ENCODE data around the gene YTHDF1. TPM values are rescaled to one million over a fixed set of nuclear protein-coding genes. Genes with fewer than 3 reads are reported as not detected.

YTHDF1 gene
- 10 to 100 TPM; 21.8 to 31.8 TPM for total RNA-seq

DNA sequence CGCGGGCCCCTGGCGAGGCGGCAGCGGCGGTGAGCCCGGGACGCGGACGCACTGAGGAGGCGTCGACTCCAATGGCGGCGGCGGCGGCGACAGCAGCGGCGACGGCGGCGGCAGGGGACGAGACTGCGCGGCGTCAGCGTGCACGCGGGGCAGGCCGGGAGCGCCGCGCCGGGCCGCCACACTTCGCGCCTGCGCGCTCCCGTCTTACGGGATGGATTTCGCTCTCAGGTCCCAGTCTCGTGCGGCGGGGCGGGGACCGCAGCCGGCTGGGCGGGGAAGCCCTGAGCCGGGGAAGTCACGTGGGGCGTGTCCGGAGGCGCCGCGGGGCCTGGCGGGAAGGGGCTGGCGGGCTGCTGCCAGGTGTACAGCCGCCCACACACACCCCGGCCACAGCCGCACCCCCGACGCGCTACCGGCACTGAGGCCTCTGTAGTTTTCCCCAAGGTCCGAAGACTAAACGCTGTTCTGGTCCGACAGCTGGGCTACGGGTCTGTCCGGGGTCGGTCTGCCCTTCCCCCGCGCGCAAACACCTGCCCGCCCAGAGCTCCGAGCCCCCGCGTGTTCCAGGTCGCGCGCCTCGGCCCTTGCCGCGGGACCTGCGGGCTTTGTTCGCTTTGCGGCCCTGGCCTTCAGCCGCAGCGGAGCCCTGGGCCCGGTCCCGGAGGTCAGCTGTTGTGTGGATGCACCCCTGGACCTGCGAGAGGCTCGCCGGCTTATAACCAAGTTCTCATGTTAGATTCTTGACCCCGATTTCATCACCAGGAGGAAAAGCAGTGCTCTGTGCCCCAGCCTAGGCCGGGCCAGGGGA lies at the start of gene YTHDF1:
Gene YTHDF1 (minus strand): TSS at position 91 of the 808 bp plus-strand sequence. CDS start 239 bp downstream, outside the sequence.
- H3K4me1 ChIP-seq (ENCODE audit: control insufficient read depth in 1 of 2, low read depth in 2 of 2): peaks cover 14 to 38% of the 10 kb centered on the region in 2 donors
- no peaks in the 10 kb centered on the region for H3K27me3 ChIP-seq (replicated peaks; ENCODE audit: insufficient read depth)
- ATAC-seq (ENCODE audit: insufficient number of reproducible peaks, low FRiP score, low read depth) (peak; percentile 94), DNase-seq (ENCODE audit: low spot score) (peak; percentile 75)
- peak within 1 kb of the TSS; percentile 79 for H3K4me3 ChIP-seq
- H3K27ac ChIP-seq: peak within 1 kb of the TSS; percentile 54 to 57
- TF ChIP-seq CTCF (IDR thresholded peaks at IDR 0.05): no peak
- H3K9me3 ChIP-seq: no peaks in the 10 kb centered on the region
- H3K36me3 ChIP-seq: peaks cover 17% of the 10 kb centered on the region

DNA sequence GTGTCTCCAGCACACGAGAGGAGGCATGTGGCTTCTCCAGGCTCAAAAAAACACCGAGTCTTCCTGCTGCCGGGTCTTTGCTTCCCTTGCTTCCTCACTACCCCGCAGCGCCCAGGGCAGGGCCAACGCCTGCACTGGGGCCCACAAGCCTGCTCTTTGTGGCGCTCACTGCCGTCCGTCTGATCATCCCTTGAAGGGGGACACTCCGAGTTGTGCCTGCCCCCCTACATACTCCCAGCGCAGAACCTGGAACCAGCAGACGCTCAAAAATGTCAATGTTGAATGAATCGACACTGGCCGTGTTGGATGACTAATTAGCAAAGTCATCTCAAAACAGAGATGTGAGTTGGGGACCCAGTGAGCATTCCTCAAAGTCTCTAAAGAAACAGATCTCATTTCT lies 48.6 kb upstream of the YTHDF1 start:
- TF ChIP-seq CTCF (IDR thresholded peaks at IDR 0.05): no peak
- H3K4me1 ChIP-seq (ENCODE audit: control insufficient read depth in 1 of 2, low read depth in 2 of 2): no peaks in the 10 kb centered on the region
- no peak overlapping the region for H3K4me3 ChIP-seq
- no peaks in the 10 kb centered on the region for H3K27me3 ChIP-seq (replicated peaks; ENCODE audit: insufficient read depth)
- ATAC-seq (ENCODE audit: insufficient number of reproducible peaks, low FRiP score, low read depth) (no peak), DNase-seq (ENCODE audit: low spot score) (no peak)
- H3K27ac ChIP-seq: no peak overlapping the region
- no peaks in the 10 kb centered on the region for H3K9me3 ChIP-seq
- H3K36me3 ChIP-seq: no peaks in the 10 kb centered on the region

GRCh38 chr20:63264000-63264399 lies 48.1 kb upstream of the YTHDF1 start:
- Histone ChIP-seq H3K4me1 (ENCODE audit: control insufficient read depth in 1 of 2, low read depth in 2 of 2) (no peaks in the 10 kb centered on the region), H3K36me3 (no peaks in the 10 kb centered on the region), H3K9me3 (no peaks in the 10 kb centered on the region), H3K27me3 (replicated peaks; ENCODE audit: insufficient read depth) (no peaks in the 10 kb centered on the region), H3K27ac (no peak overlapping the region), H3K4me3 (no peak overlapping the region)
- TF ChIP-seq CTCF (IDR thresholded peaks at IDR 0.05): no peak
- no peak for DNase-seq (ENCODE audit: low spot score)
- ATAC-seq (ENCODE audit: insufficient number of reproducible peaks, low FRiP score, low read depth): no peak

DNA sequence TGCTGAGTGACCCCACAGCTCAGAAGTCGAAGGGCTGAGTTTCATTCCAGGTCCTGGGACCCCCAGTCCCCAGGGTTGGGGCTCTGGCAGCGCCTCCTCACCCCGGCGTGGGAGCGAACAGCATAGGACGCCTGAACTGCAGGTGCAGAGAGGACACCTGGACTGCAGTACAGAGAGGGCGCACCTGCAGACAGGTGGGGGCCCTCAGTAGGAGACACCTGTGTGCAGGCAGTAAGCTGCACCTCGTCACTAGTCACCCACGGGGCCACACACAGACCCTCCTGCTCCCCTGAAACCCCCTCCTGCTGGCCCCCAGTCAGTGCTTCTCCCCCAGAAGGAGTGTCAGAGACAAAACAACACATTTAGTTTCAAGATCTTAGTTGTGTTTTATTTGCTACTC lies 46.9 kb upstream of the YTHDF1 start:
- ATAC-seq (ENCODE audit: insufficient number of reproducible peaks, low FRiP score, low read depth) (no peak), DNase-seq (ENCODE audit: low spot score) (no peak)
- Histone ChIP-seq H3K36me3 (no peaks in the 10 kb centered on the region), H3K9me3 (no peaks in the 10 kb centered on the region), H3K4me1 (ENCODE audit: control insufficient read depth in 1 of 2, low read depth in 2 of 2) (no peaks in the 10 kb centered on the region), H3K27ac (no peak overlapping the region), H3K4me3 (no peak overlapping the region), H3K27me3 (replicated peaks; ENCODE audit: insufficient read depth) (no peaks in the 10 kb centered on the region)
- no peak for TF ChIP-seq CTCF (IDR thresholded peaks at IDR 0.05)

GRCh38 chr20:63261795-63262528 lies 46.0 kb upstream of the YTHDF1 start:
- Histone ChIP-seq H3K36me3 (no peaks in the 10 kb centered on the region), H3K4me1 (ENCODE audit: control insufficient read depth in 1 of 2, low read depth in 2 of 2) (no peaks in the 10 kb centered on the region), H3K27ac (no peak overlapping the region), H3K9me3 (no peaks in the 10 kb centered on the region), H3K4me3 (no peak overlapping the region), H3K27me3 (replicated peaks; ENCODE audit: insufficient read depth) (no peaks in the 10 kb centered on the region)
- ATAC-seq (ENCODE audit: insufficient number of reproducible peaks, low FRiP score, low read depth): no peak
- no peak for DNase-seq (ENCODE audit: low spot score)
- no peak for TF ChIP-seq CTCF (IDR thresholded peaks at IDR 0.05)

Measured in thoracic aorta (tissue), 2 donors.